DOHH2 (cell line): ENCODE data around the gene CARMIL1.

ENCODE experiments used
- EZH2phosphoT487 ChIP-seq: fragments of 200-600 bp; sonication (generic); IDR thresholded peaks from 2 replicates; pipeline ENCODE4 v1.6.1; 2017; ENCODE audit warnings: borderline replicate concordance, mild to moderate bottlenecking, antibody characterized with exemption, low read length, moderate library complexity, mixed read lengths
- TF ChIP-seq, protein P1 (sequence below): fragments of 200-600 bp; sonication (generic); IDR thresholded peaks from one replicate; pipeline ENCODE4 v1.5.1; 2014; ENCODE audit warnings: antibody characterized with exemption, mild to moderate bottlenecking, low read depth, low read length; ENCODE audit not compliant: poor library complexity, severe bottlenecking

DNA sequence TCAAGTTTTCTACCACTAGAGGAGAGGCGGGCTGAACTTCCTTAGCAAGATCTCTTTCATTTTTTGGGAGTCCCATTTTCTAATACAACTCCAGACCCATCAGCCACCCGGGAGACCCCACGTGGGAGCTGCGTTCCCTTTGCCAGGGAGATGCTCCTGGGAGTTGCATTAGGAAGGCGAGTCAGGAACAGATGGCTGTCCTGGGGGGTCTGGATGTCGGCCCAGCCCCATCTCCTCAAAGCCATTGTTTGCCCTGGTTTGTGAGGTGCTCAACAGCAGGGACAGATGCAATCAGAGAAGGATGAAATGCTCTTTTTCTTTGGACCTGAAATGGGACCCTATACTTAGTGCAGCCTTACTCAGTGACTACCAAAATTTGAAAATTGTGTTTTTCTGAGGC, 39.4 kb downstream of the CARMIL1 start:
- TF ChIP-seq, protein P1, sequence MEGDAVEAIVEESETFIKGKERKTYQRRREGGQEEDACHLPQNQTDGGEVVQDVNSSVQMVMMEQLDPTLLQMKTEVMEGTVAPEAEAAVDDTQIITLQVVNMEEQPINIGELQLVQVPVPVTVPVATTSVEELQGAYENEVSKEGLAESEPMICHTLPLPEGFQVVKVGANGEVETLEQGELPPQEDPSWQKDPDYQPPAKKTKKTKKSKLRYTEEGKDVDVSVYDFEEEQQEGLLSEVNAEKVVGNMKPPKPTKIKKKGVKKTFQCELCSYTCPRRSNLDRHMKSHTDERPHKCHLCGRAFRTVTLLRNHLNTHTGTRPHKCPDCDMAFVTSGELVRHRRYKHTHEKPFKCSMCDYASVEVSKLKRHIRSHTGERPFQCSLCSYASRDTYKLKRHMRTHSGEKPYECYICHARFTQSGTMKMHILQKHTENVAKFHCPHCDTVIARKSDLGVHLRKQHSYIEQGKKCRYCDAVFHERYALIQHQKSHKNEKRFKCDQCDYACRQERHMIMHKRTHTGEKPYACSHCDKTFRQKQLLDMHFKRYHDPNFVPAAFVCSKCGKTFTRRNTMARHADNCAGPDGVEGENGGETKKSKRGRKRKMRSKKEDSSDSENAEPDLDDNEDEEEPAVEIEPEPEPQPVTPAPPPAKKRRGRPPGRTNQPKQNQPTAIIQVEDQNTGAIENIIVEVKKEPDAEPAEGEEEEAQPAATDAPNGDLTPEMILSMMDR: no peak
- TF ChIP-seq EZH2phosphoT487: no peak
